CD4-positive, alpha-beta T cell treated with Interleukin-6 for 4 hours (primary cell): ENCODE data around the gene URI1.

Experiments
- DNase-seq: peaks from one replicate; pipeline ENCODE4 v3.0.0-alpha.2; 2020; ENCODE audit warnings: mixed read lengths

The URI1 gene

GRCh38 chr19:29974701-29975100 lies 32.7 kb downstream of the URI1 start:
- DNase-seq, result no peak

- no peak for DNase-seq
Measured at GRCh38 chr19:29976151-29976943, 34.3 kb downstream of the URI1 start.

GRCh38 chr19:29978080-29978479 lies 36.0 kb downstream of the URI1 start:
- no peak for DNase-seq

GRCh38 chr19:29983568-29983967 lies 41.5 kb downstream of the URI1 start:
- DNase-seq, result no peak

- DNase-seq, result no peak
Measured at GRCh38 chr19:29985196-29985595, 43.2 kb downstream of the URI1 start.

- no peak for DNase-seq
Measured at GRCh38 chr19:29988351-29988750, 46.3 kb downstream of the URI1 start.

GRCh38 chr19:29992233-29992867 lies 50.3 kb downstream of the URI1 start:
- DNase-seq, result no peak

GRCh38 chr19:29999490-29999889 lies 57.5 kb downstream of the URI1 start:
- no peak for DNase-seq

GRCh38 chr19:30000862-30001261 lies 58.8 kb downstream of the URI1 start:
- no peak for DNase-seq

GRCh38 chr19:30001301-30001700 lies 59.3 kb downstream of the URI1 start:
- no peak for DNase-seq

GRCh38 chr19:30001791-30002190 lies 59.8 kb downstream of the URI1 start:
- DNase-seq, result no peak

GRCh38 chr19:30003866-30004265 lies 61.8 kb downstream of the URI1 start:
- no peak for DNase-seq

- no peak for DNase-seq
Measured at GRCh38 chr19:30004403-30004802, 62.4 kb downstream of the URI1 start.

GRCh38 chr19:30006207-30006606 lies 64.2 kb downstream of the URI1 start:
- no peak for DNase-seq

GRCh38 chr19:30008169-30008568 lies 66.1 kb downstream of the URI1 start:
- DNase-seq, result no peak

- no peak for DNase-seq
Measured at GRCh38 chr19:30009013-30009412, 67.0 kb downstream of the URI1 start.

- no peak for DNase-seq
Measured at GRCh38 chr19:30011051-30011578, 69.1 kb downstream of the URI1 start.

- no peak for DNase-seq
Measured at GRCh38 chr19:30014770-30015169, 72.7 kb downstream of the URI1 start.

GRCh38 chr19:30017172-30017571 lies 75.1 kb downstream of the URI1 start:
- no peak for DNase-seq

GRCh38 chr19:30020189-30020588 lies 78.2 kb downstream of the URI1 start:
- DNase-seq, result no peak

- DNase-seq, result no peak
Measured at GRCh38 chr19:30022659-30023058, 80.6 kb downstream of the URI1 start.

GRCh38 chr19:30023330-30023729 lies 81.3 kb downstream of the URI1 start:
- no peak for DNase-seq

GRCh38 chr19:30024091-30024490 lies 82.1 kb downstream of the URI1 start:
- no peak for DNase-seq

- DNase-seq, result no peak
Measured at GRCh38 chr19:30026933-30027332, 84.9 kb downstream of the URI1 start.
